ENCODE results near the gene CLRN2. TPM values are rescaled to one million over a fixed set of nuclear protein-coding genes. Genes with fewer than 3 reads are reported as not detected.
A peak's percentile ranks its signal among the peaks of the same experiment; 100 is the strongest.
"Not testable (repeated sequence)": the region's sequence is repeated elsewhere in the genome, so short reads cannot be mapped to it uniquely, and the experiment has no call there.

Gene CLRN2
- total RNA-seq, 1 donor from 2014 or later: not detected

DNA sequence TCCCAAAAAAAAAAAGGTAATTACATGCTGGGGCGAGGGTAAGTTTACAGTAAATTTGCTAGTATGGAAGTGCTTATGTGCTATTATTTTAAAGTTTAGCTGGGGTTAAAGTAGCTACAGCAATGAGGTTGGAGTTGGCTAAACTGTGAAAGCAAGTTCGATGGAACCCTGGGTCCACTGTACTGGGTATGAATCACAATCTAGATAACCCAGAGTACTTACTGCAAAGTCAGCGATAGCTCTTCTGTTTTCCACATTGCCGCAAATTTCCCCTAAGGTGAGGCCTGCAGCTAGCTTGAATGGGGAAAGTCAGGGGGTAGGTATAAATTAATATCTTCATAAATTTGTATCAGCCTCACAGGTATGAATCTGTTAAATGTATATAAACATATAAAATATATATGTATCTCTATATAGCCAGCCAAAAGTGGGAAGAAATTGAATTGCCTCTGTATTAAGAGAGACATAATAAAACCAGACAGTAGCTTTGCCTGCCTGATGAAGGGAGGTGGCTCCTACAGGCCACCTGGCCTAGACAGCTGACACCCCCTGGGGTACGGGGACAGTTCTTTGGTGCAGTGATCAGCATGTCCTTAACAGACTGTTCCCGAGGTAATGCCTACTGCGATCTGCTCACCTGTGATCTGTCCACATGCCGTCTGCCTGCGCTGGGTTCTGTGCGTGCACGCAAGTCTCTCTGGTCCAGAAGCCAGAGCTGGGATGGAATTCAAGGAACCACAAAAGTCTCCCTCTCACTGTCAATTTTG lies 30.6 kb downstream of the CLRN2 start:
- no peak for DNase-seq

DNA sequence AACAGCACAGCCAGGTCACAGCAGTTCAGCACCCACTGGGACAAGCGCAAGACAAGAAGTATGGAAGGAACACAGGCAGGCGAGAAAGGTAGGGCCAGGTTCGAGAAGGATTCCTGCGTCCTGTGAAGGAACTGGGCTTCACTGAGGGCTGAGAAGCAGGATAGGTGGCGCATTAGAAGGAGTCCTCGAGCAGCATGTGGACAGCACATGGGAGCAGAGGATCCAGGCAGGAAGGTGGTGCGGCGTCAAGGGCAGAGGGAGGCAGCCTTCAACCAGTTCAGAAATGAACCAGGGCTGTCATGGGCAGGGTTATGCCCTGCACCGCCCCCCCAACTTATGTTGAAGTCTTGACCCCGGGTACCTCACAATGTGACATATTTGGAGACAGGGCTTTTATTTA lies 31.3 kb downstream of the CLRN2 start:
- DNase-seq: no peak

DNA sequence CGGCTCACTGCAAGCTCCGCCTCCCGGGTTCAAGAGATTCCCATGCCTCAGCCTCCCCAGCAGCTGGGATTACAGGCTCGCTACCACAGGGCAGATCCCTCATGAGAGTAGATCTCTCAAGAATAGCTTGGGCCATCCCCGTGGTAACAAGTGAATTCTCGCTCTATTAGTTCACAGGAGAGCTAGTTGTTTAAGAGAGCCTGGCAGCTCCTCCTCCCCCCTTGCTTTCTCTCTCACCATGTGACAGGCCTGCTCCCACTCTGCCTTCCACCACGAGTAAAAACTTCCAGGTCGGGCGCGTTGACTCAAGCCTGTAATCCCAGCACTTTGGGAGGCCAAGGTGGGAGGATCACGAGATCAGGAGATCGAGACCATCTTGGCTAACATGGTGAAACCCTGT lies 31.7 kb downstream of the CLRN2 start:
- no peak for DNase-seq

DNA sequence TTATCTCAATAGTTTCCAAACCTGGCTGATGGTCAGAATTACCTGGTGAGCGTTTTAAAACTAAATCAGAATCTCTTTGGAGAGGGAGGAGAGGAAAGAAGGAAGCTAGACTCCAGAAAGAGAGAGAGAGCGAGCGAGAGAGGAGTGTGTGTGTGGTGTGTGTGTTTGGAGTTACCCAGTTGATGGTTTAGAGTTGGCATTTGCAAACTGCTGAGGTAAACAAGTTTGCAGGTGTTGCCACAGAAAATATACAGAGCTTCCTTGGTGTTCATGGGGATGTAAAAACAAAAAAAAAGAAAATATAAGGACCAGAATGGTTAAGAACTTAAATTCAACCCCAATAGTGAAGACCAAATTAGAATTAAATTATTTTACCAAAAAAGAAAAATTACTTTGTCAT lies 35.6 kb downstream of the CLRN2 start:
- DNase-seq: no peak

DNA sequence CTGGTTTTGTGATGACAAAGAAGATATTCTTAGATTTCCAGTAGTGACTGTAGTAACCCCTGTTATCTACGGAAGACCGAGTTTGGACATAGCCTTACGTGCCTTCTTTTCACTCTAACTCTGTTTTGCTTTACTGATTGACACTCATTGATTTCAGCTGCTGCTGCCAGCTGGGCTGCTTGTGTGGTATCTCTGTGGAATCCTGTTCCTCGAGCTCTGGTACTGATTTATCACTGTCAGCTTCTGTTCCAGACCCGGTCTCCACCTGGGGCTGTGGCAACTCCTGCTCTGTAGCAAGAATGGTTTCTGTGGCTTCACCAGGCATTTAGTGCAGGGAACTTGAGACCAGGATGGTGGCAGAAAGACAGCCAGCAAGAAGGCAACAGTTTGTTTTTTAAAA lies 37.5 kb downstream of the CLRN2 start:
- no peak for DNase-seq

DNA sequence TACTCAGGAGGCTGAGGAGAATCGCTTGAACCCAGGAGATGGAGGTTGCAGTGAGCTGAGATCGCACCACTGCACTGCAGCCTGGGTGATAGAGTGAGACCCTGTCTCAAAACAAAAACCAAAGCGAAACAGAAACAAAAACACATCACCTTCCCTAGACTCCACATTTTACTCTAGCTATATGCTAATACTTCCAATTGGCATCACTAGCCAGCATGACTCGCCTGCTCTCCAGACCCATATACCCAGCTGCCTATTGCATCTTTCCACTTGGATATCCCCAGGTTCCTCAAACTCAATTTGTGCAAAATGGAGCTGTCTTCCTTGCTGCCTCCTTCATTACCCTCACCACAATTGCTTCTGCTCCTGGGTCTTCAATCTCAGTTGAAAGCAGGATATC lies 39.6 kb downstream of the CLRN2 start:
- DNase-seq: no peak

DNA sequence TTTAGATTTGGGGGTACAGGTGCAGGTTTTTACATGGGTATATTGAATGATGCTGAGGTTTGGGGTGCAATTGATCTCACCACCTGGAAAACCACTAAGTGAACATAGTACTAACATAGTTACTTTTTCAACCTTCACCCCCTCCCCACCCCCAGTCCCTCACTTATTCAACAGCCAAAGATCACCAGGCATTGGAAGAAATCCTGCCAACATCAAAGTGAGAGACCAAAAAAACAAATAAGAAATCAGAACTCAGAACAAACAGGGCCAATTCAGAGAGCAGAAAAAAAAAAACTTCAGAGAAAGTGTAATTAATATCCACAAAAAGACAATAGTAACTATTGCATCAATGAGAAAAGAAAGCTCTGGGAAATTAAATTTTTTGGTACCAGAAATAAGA lies 41.5 kb downstream of the CLRN2 start:
- no peak for DNase-seq

DNA sequence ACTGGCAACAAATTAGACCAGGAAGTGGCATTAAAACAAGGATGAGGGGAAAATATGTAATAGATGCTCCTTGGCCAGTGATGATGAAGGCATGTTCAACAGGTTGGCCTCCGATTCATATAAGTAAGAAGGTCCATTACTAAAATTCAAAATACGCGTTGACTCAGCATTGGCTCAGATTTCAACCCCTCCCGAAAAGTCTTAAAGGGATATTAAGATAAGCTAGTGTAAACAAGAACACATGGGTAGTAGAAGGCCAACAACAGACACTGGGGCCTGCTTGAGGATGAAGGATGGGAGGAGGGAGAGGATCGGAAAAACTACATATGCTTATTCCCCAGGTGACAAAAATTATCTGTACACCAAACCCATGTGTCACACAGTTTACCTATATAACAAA lies 42.9 kb downstream of the CLRN2 start:
- DNase-seq: no peak

DNA sequence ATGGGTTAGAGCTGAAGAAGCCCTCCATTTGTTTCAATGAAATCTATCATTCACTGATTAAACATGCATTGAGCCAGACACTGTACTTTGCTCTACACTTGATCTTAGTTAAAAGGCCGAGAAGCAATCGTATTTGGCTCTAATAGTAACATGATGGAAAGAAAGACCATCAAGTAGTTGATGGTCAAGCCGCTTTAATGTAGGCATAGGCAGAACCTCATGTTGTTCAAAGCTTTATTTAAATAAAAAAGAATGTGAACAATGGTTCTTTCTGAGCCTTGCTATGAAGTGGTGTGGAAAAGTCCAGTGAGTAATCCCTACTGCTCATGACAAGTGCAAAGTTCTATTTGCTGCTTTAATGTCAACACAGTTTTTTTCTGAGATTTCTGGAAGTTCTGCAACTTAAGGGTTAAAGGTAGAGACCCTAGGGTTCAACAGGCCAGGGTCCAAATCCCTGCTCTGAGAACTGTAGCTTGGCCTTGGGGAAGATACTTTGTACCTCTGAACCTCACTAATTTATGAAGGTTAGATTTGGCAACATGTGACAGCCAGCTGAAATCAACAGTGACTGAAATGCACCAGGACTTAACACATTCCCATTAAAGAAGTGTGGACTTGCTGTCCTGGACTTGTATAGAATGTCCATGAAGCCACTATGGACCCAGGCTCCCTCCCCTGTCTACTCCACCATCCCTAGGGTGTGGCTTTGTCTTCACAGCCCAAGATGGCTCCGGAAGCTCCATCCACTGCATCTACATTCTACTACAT lies 44.2 kb downstream of the CLRN2 start:
- no peak for DNase-seq

DNA sequence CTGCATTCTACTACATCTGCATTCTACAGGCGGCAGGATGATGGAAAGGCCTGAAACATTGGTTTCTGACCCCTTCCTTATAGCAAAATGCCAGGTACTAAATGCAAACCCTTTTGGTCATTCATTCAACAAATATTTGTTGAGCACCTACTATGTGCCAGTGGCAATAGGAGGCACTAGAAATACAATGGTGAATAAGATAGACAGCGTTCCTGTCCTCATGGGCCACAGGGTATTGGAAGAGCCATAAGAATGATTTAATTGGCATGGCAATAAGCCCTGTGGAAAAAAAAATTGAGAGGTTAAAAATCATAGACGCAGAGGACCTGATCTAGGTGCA lies 44.7 kb downstream of the CLRN2 start:
- no peak for DNase-seq

DNA sequence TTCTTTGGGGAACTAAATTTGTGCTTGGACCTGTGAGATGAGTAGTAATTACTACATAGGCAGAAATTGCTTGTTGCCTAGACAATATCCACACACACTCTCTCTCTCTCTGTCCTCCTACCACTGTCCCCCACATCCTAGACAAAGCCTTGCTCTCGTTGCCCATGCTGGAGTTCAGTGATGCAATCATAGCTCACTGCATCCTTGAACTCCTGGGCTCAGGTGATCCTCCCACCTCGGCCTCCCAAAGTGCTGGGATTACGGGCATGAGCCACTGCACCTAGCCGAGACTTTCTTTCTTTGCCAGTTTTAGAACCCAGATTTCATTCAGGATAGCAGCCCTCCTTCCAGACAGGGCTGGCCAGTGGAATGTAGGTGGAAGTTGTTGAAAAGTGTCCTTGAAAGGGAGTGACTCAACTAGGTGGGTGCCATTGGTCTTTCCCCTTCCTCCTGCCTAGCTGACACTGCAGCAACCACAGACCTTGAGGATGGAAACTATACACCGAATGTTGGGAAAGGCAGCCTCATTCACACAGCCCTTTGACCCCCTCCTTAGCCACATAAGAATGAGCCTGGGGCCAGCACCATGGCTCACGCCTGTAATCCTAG lies 45.2 kb downstream of the CLRN2 start:
- no peak for DNase-seq

DNA sequence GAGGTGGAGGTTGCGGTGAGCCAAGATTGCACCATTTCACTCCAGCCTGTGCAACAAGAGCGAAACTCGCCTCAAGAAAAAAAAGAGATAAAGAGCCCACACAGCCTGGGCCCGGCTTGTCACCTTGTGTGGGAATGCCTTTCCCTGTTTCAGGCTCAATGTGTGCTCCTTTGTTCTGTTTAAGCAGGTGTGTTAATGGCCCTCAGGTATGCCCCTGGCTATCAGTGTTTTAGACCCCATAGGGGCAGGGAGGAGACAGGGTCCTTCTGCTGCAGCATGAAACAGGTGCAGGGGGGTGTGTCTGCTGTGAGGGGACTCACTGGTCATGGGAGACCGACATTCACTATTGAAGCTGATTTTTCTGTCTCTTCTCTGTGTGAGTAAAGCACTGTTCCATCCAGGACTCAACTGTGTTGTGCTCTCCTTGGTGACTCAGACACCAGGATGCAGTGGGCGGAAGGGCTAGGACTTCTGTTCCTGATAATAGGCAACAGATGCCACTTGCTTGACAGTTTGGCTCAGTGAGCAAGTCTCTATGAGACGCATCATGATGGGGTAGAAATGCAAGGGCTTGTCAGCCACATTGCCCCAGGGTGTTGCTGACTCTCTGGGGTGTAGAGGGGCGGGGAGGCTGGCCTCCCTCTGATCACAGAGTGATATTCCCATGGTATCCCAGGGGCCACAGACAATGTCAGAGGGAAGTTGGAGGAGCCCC lies 46.4 kb downstream of the CLRN2 start:
- DNase-seq: peak; percentile 46

DNA sequence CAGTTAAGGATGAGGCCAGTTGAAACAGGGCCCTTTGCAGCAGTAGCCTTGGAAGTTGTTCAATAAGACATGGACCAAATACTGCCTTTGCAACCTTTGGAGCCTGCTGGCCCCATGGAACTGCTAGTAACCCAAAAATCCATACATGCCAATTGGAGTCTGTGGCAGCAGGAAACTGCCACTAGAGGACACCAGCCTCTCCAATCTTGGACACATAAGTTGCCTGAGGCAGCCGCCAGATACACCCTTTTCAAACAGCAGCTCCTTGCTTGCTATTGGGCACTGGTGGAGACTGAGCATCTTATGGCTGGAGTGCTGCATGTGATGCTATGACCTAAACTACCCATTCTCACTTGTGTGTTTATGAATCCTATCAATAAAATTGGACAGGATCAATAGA lies 47.2 kb downstream of the CLRN2 start:
- peak; percentile 7 for DNase-seq

DNA sequence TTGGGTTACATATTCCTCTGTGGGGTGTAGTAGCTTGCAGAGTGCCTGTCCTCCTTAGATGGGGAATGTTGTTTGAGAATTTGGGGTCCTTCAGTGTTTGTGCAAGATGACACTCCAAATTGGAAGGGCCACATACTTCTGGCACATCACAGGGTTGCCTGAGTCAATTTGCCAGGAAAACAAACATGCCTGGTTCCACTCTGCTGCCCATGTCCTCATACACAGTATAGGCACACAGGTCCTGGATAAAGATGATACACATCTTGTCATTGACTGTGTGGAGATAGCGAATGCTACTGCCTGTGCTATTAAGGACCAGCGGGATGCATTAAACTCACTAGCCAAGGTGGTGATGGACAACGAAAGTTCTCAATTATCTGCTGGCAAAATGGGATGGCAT lies 50.9 kb downstream of the CLRN2 start:
- no peak for DNase-seq

DNA sequence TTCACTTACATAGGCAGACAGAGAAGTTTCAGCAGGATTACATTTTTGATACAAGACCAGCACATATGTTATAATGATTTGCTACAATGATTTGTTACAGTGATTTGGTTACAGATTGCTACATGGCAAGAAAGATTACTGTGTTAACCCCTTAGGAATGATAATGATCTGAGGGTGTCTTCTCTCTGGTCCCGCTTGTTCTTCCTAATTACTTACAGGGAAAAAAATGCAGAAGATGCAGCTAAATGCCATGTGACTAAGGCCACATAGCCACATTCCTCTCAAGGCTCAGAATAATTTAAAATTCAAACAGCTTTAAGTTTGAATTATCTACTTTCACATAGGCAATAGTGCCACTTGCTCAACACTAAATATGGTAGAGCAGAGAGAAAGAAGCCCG lies 52.3 kb downstream of the CLRN2 start:
- DNase-seq: no peak

DNA sequence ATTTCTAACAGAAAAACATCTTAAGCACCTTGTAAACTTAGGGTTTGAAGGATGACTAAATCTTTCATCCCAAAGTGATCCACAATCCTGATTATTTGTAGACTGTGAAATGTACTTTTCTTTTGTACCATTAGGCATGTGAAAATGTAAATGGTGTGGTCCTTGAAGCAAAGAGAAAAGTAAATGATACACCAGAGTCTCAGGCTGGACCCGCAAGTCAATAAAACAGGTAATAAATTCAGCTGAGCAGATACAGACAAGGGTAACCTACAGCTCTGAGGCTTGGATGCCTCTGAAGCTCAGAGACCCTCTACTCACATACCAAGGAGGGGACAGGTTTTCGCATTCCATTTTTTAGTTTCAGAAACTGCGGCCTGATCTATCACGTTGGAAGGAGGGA lies 59.2 kb downstream of the CLRN2 start:
- DNase-seq: no peak

DNA sequence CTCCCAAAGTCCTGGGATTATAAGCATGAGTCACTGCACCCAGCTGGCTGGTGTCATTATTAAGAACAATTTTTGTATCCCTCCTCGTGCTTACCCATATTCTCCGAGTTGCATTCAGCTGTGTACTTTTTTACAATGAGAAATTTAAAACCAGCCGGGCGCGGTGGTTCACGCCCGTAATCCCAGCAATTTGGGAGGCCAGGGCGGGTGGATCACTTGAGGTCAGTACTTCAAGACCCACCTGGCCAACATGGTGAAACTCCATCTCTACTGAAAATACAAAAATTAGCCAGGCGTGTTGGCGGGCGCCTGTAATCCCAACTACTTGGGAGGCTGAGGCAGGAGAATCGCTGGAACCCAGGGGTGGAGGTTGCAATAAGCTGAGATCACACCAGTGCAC lies 60.2 kb downstream of the CLRN2 start:
- DNase-seq: not testable (repeated sequence)

Other genes with a start within 250 kb of the CLRN2 start
- 36.2 TPM for gene QDPR, start 3.1 kb upstream of the CLRN2 start, total RNA-seq
- 45.2 TPM for gene LAP3, start 62.0 kb downstream of the CLRN2 start, total RNA-seq
- 33.5 TPM for gene MED28, start 99.5 kb downstream of the CLRN2 start, total RNA-seq